GM08714 (cell line): Measurements from ENCODE around the gene ANGPTL4.
A peak's percentile ranks its signal among the peaks of the same experiment; 100 is the strongest.

Source experiments
- H3K4me3 ChIP-seq: fragments of 200-500 bp; sonication (Bioruptor generic); 2 replicates; pipeline ENCODE4 v1.5.1; 2014; ENCODE audit warnings: mild to moderate bottlenecking, low read length, inconsistent platforms
- ZNF274 ChIP-seq: IDR thresholded peaks from 2 replicates; pipeline ENCODE4 v1.6.1; 2012; ENCODE audit warnings: mild to moderate bottlenecking, low read depth, low read length

ANGPTL4 gene

GRCh38 chr19:8387688-8388611, 24.0 kb downstream of the ANGPTL4 start:
- no peak for TF ChIP-seq ZNF274
- H3K4me3 ChIP-seq: no peak overlapping the region

- no peak overlapping the region for H3K4me3 ChIP-seq
Measured at GRCh38 chr19:8388612-8388958, 24.6 kb downstream of the ANGPTL4 start.

GRCh38 chr19:8389891-8390616, 26.1 kb downstream of the ANGPTL4 start, which contains the start of gene RAB11B:
TSS of gene RAB11B (plus strand) at chr19:8390360. CDS start at chr19:8390417, 57 bp downstream.
- no peak for TF ChIP-seq ZNF274
- H3K4me3 ChIP-seq: peak within 1 kb of the TSS; percentile 89

More at GRCh38 chr19:8388612-8388958, 24.6 kb downstream of the ANGPTL4 start:
- no peak for TF ChIP-seq ZNF274

GRCh38 chr19:8390617-8390981, 26.6 kb downstream of the ANGPTL4 start:
- H3K4me3 ChIP-seq: peak overlapping the region; percentile 89
- TF ChIP-seq ZNF274: no peak

- TF ChIP-seq ZNF274: no peak
- peak overlapping the region; percentile 12; the same call in 1 of the 2 replicates for H3K4me3 ChIP-seq
Measured at GRCh38 chr19:8391198-8392016, 27.5 kb downstream of the ANGPTL4 start.

- no peak for TF ChIP-seq ZNF274
- H3K4me3 ChIP-seq: no peak overlapping the region
Measured at GRCh38 chr19:8392017-8392591, 28.1 kb downstream of the ANGPTL4 start.

- H3K4me3 ChIP-seq: no peak overlapping the region
- TF ChIP-seq ZNF274: no peak
Measured at GRCh38 chr19:8393192-8393870, 29.4 kb downstream of the ANGPTL4 start.

GRCh38 chr19:8393871-8394250, 29.9 kb downstream of the ANGPTL4 start:
- TF ChIP-seq ZNF274: no peak
- no peak overlapping the region for H3K4me3 ChIP-seq

- no peak for TF ChIP-seq ZNF274
- H3K4me3 ChIP-seq: no peak overlapping the region
Measured at GRCh38 chr19:8395621-8396082, 31.7 kb downstream of the ANGPTL4 start.

- TF ChIP-seq ZNF274: no peak
- no peak overlapping the region for H3K4me3 ChIP-seq
Measured at GRCh38 chr19:8396185-8396562, 32.2 kb downstream of the ANGPTL4 start.

- H3K4me3 ChIP-seq: no peak overlapping the region
- TF ChIP-seq ZNF274: no peak
Measured at GRCh38 chr19:8396563-8397203, 32.7 kb downstream of the ANGPTL4 start.

- no peak for TF ChIP-seq ZNF274
- no peak overlapping the region for H3K4me3 ChIP-seq
Measured at GRCh38 chr19:8397271-8397670, 33.3 kb downstream of the ANGPTL4 start.

GRCh38 chr19:8397746-8398310, 33.9 kb downstream of the ANGPTL4 start:
- no peak for TF ChIP-seq ZNF274
- no peak overlapping the region for H3K4me3 ChIP-seq
